ENCODE results near the gene ASXL3.

DNA sequence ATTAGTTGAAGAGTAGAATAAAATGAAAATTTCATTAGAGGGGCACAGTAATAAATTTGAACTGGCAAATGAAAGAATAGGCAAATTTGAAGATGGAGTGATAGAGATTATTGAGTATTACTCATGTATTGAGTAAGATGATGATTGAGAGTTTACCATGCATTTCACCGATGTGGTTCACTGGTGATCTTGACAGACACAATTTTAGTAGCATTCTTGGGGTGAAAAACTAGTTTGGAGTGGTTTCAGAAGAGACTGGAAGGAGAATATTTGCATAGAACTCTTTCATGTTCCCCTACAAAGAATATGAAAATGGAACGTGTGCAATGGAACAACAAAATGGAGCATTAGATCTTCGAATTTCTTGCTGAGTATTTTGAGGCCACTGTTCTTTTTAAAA lies 121.4 kb downstream of the ASXL3 start:
- TF ChIP-seq, protein P1, sequence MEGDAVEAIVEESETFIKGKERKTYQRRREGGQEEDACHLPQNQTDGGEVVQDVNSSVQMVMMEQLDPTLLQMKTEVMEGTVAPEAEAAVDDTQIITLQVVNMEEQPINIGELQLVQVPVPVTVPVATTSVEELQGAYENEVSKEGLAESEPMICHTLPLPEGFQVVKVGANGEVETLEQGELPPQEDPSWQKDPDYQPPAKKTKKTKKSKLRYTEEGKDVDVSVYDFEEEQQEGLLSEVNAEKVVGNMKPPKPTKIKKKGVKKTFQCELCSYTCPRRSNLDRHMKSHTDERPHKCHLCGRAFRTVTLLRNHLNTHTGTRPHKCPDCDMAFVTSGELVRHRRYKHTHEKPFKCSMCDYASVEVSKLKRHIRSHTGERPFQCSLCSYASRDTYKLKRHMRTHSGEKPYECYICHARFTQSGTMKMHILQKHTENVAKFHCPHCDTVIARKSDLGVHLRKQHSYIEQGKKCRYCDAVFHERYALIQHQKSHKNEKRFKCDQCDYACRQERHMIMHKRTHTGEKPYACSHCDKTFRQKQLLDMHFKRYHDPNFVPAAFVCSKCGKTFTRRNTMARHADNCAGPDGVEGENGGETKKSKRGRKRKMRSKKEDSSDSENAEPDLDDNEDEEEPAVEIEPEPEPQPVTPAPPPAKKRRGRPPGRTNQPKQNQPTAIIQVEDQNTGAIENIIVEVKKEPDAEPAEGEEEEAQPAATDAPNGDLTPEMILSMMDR (IDR thresholded peaks at IDR 0.05): no peak
- TF ChIP-seq EZH2 (IDR thresholded peaks at IDR 0.05; ENCODE audit: borderline replicate concordance, insufficient read depth, low read depth, low read length, poor library complexity, severe bottlenecking): no peak
